Parathyroid adenoma (tissue), 2 donors: ENCODE results near the gene TARS2.

Experiments used
- H2AFZ ChIP-seq: fragments of 300-600 bp; sonication (generic); one replicate; pipeline ENCODE4 v1.7.0; 2017; ENCODE audit warnings: antibody characterized with exemption, mild to moderate bottlenecking
- H3K27ac ChIP-seq: fragments of 300-600 bp; sonication (generic); one replicate; pipeline ENCODE4 v1.7.0; 2017
- H3K27me3 ChIP-seq: fragments of 300-600 bp; sonication (generic); one replicate; pipeline ENCODE4 v1.7.0; 2017; ENCODE audit warnings: low read length; ENCODE audit not compliant: control insufficient read depth, insufficient read depth
- H3K36me3 ChIP-seq: fragments of 300-600 bp; sonication (generic); one replicate; pipeline ENCODE4 v1.7.0; 2017; ENCODE audit warnings: low read length; ENCODE audit not compliant: control insufficient read depth, insufficient read depth
- H3K4me1 ChIP-seq: fragments of 300-600 bp; sonication (generic); one replicate; pipeline ENCODE4 v1.7.0; 2017; ENCODE audit warnings: control low read depth
- H3K4me2 ChIP-seq: fragments of 300-600 bp; sonication (generic); one replicate; pipeline ENCODE4 v1.7.0; 2017; ENCODE audit warnings: low read length
- H3K4me3 ChIP-seq: fragments of 300-600 bp; sonication (generic); one replicate; pipeline ENCODE4 v1.7.0; 2017; ENCODE audit warnings: low read depth, low read length
- H3K79me2 ChIP-seq: fragments of 300-600 bp; sonication (generic); one replicate; pipeline ENCODE4 v1.7.0; 2017; ENCODE audit warnings: control low read depth
- H3K9ac ChIP-seq: fragments of 300-600 bp; sonication (generic); one replicate; pipeline ENCODE4 v1.7.0; 2017; ENCODE audit warnings: mild to moderate bottlenecking
- H3K9me3 ChIP-seq: fragments of 300-600 bp; sonication (generic); one replicate; pipeline ENCODE4 v1.7.0; 2017; ENCODE audit warnings: low read length; ENCODE audit not compliant: control insufficient read depth
- CTCF ChIP-seq: fragments of 300-600 bp; sonication (generic); IDR thresholded peaks from one replicate; pipeline ENCODE4 v1.7.0; 2017; ENCODE audit warnings: antibody characterized with exemption, mild to moderate bottlenecking
- donor health status: primary hyperparathyroidism.

Gene TARS2

DNA sequence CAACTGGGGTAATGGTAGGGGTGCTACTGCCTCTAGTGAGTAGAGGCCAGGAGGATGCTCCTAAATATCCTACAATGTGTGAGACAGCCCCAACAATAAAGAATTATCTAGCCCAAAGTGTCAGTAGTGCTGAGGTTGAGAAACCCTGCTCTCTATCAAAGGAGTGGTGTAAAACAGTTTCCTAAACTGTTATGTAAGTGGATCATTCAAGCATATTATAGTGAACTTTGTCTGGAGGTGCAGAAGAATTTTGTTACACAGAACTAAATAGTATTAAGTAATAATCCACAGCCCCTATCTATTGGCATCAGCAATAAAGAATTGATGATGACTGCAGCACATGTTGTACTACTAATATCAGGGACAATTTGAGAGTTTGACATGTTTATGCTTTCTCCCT, 20.3 kb upstream of the TARS2 start:
- Histone ChIP-seq H3K4me1 (no peaks in the 10 kb centered on the region), H3K79me2 (no peaks in the 10 kb centered on the region), H3K27ac (no peak overlapping the region), H3K9me3 (no peaks in the 10 kb centered on the region), H3K36me3 (no peaks in the 10 kb centered on the region), H2AFZ (no peak overlapping the region), H3K9ac (no peak overlapping the region), H3K4me2 (no peak overlapping the region), H3K27me3 (no peaks in the 10 kb centered on the region), H3K4me3 (no peak overlapping the region)
- no peak for TF ChIP-seq CTCF

GRCh38 chr1:150469291-150469690, 17.9 kb upstream of the TARS2 start:
- no peaks in the 10 kb centered on the region for H3K4me1 ChIP-seq
- H3K27me3 ChIP-seq: no peaks in the 10 kb centered on the region
- H2AFZ ChIP-seq: no peak overlapping the region
- no peak overlapping the region for H3K27ac ChIP-seq
- no peaks in the 10 kb centered on the region for H3K9me3 ChIP-seq
- H3K79me2 ChIP-seq: no peaks in the 10 kb centered on the region
- no peak overlapping the region for H3K4me2 ChIP-seq
- no peak overlapping the region for H3K9ac ChIP-seq
- H3K36me3 ChIP-seq: no peaks in the 10 kb centered on the region
- no peak overlapping the region for H3K4me3 ChIP-seq
- no peak for TF ChIP-seq CTCF

GRCh38 chr1:150472601-150473200, 14.5 kb upstream of the TARS2 start:
- TF ChIP-seq CTCF: no peak
- H3K4me1 ChIP-seq: no peaks in the 10 kb centered on the region
- no peaks in the 10 kb centered on the region for H3K9me3 ChIP-seq
- no peak overlapping the region for H2AFZ ChIP-seq
- no peak overlapping the region for H3K4me3 ChIP-seq
- H3K4me2 ChIP-seq: no peak overlapping the region
- no peaks in the 10 kb centered on the region for H3K27me3 ChIP-seq
- no peaks in the 10 kb centered on the region for H3K79me2 ChIP-seq
- no peak overlapping the region for H3K27ac ChIP-seq
- no peaks in the 10 kb centered on the region for H3K36me3 ChIP-seq
- H3K9ac ChIP-seq: no peak overlapping the region

DNA sequence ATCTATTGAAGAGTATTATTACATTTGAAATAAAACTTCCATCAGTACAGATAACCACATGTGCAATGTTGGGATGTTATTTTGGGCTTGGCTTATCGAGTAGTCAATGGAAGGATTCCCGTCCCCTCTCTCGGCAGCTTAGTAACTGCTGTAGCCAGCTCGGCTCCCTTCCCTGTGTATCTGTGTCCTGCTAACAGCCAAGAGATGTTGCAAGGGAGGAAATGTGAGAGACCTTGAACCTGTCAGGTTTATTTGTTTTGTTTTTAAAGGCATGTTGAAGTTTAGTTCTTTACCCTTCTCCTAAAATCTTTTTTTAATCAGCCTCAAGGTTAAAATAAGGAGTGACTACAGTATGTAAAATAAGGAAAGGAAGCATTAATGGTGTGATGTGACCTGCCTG, 13.6 kb upstream of the TARS2 start:
- Histone ChIP-seq H2AFZ (no peak overlapping the region), H3K27ac (no peak overlapping the region), H3K4me3 (no peak overlapping the region), H3K4me2 (no peak overlapping the region), H3K9me3 (no peaks in the 10 kb centered on the region), H3K79me2 (no peaks in the 10 kb centered on the region), H3K4me1 (no peaks in the 10 kb centered on the region), H3K27me3 (no peaks in the 10 kb centered on the region), H3K9ac (no peak overlapping the region), H3K36me3 (no peaks in the 10 kb centered on the region)
- TF ChIP-seq CTCF: no peak

DNA sequence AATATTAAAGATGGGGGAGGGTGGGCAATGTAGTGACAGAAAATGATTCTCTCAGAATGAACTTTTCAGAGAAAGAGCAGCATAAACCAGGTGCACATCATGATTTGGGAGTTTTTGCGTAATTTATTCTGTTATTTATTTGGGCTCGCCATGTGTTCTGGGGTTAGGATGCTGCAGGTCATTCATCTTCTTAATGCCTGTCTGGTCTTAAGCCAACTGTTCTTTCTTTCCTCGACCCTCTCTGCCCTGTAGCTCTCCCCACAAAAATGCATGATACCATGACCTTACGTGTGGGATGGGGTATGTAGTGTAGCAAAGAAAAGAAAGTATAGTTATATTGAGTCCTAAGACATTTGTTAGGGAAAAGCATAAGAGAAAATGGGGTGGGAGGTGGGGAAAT, 12.3 kb upstream of the TARS2 start:
- Histone ChIP-seq H3K4me2 (no peak overlapping the region), H3K36me3 (no peaks in the 10 kb centered on the region), H3K27ac (no peak overlapping the region), H3K4me1 (no peaks in the 10 kb centered on the region), H2AFZ (no peak overlapping the region), H3K79me2 (no peaks in the 10 kb centered on the region), H3K27me3 (no peaks in the 10 kb centered on the region), H3K9ac (no peak overlapping the region), H3K9me3 (no peaks in the 10 kb centered on the region), H3K4me3 (no peak overlapping the region)
- TF ChIP-seq CTCF: no peak
